Hair follicle dermal papilla cell (primary cell): ENCODE results near the gene REPIN1. TPM values are rescaled to one million over a fixed set of nuclear protein-coding genes. Genes with fewer than 3 reads are reported as not detected.

Experiments used
- total RNA-seq: library from RNA; depleted of rRNA; stranded (reverse); fragments of >200 nt; gene quantifications from 2 replicates; pipeline ENCODE4 v1.2.3, GENCODE V29; 2012

REPIN1 gene
- 76.3 and 101 TPM in 2 replicates for total RNA-seq

GRCh38 chr7:150368096-150368883, at the start of gene REPIN1:
Gene REPIN1, plus strand, starts transcription at chr7:150368822. Its CDS starts 890 bp downstream, at chr7:150369712.

GRCh38 chr7:150322833-150323681, 45.6 kb upstream of the REPIN1 start, which contains the start of the genes ACTR3C and LRRC61:
Gene ACTR3C, minus strand, starts transcription at chr7:150323545. Its CDS starts 28,249 bp downstream, at chr7:150295296.
Gene LRRC61, plus strand, starts transcription at chr7:150323355. Its CDS starts 13,507 bp downstream, at chr7:150336862.

GRCh38 chr7:150341263-150342120, 27.1 kb upstream of the REPIN1 start, which contains the start of gene RARRES2:
Gene RARRES2, minus strand, starts transcription at chr7:150341629. Its CDS starts 1,020 bp downstream, at chr7:150340609.

GRCh38 chr7:150378853-150379440, 10.3 kb downstream of the REPIN1 start, which contains the start of gene ZNF775:
Gene ZNF775, plus strand, starts transcription at chr7:150379330. Its CDS starts 9,141 bp downstream, at chr7:150388471.

Other genes with a start within 250 kb of the REPIN1 start
- 0.24 and 0.97 TPM in 2 replicates for gene LRRC61, start 45.5 kb upstream of the REPIN1 start, total RNA-seq
- gene ACTR3C, start 45.3 kb upstream of the REPIN1 start, total RNA-seq, result 0.65 TPM in 1 of 2 replicates, not detected in the other
- gene RARRES2, start 27.2 kb upstream of the REPIN1 start, total RNA-seq, result not detected in 2 replicates
- 5.4 and 6.2 TPM in 2 replicates for gene ZNF775, start 10.5 kb downstream of the REPIN1 start, total RNA-seq
- gene GIMAP8, start 81.8 kb downstream of the REPIN1 start, total RNA-seq, result not detected in 2 replicates
- not detected in 2 replicates for gene GIMAP7, start 146.1 kb downstream of the REPIN1 start, total RNA-seq
- gene GIMAP4, start 198.6 kb downstream of the REPIN1 start, total RNA-seq, result not detected in 2 replicates